H9 (cell line): ENCODE results near the gene VPS13A. TPM values are rescaled to one million over a fixed set of nuclear protein-coding genes. Genes with fewer than 3 reads are reported as not detected.

Experiments
- DNase-seq: peaks from one replicate; pipeline ENCODE4 v3.0.0-alpha.2; 2017
- H2AFZ ChIP-seq: one replicate; pipeline ENCODE4 v1.6.1; 2013; ENCODE audit warnings: mild to moderate bottlenecking, low read length, control low read depth, moderate library complexity
- H2AK5ac ChIP-seq: 2 replicates; pipeline ENCODE4 v1.6.1; 2013; ENCODE audit warnings: low read length, control low read depth, mixed read lengths; ENCODE audit not compliant: insufficient read length
- H2BK120ac ChIP-seq: one replicate; pipeline ENCODE4 v1.6.1; 2013; ENCODE audit warnings: low read depth, mild to moderate bottlenecking, low read length, control low read depth, inconsistent platforms; ENCODE audit not compliant: poor library complexity, severe bottlenecking
- H2BK12ac ChIP-seq: 2 replicates; pipeline ENCODE4 v1.6.1; 2013; ENCODE audit warnings: low read length, control low read depth, mixed read lengths, low read depth; ENCODE audit not compliant: insufficient read length
- H2BK15ac ChIP-seq: 2 replicates; pipeline ENCODE4 v1.6.1; 2013; ENCODE audit warnings: low read depth, low read length, control low read depth
- H2BK20ac ChIP-seq: one replicate; pipeline ENCODE4 v1.6.1; 2013; ENCODE audit warnings: low read depth, mild to moderate bottlenecking, low read length, control low read depth, inconsistent platforms; ENCODE audit not compliant: poor library complexity, severe bottlenecking
- H2BK5ac ChIP-seq: 2 replicates; pipeline ENCODE4 v1.6.1; 2013; ENCODE audit warnings: low read length, control low read depth, mixed read lengths; ENCODE audit not compliant: insufficient read length
- H3K14ac ChIP-seq: 2 replicates; pipeline ENCODE4 v1.6.1; 2013; ENCODE audit warnings: low read length, control low read depth; ENCODE audit not compliant: insufficient read depth
- H3K18ac ChIP-seq: 2 replicates; pipeline ENCODE4 v1.6.1; 2013; ENCODE audit warnings: low read depth, mild to moderate bottlenecking, mixed read lengths, low read length, control low read depth; ENCODE audit not compliant: insufficient read length
- H3K23ac ChIP-seq: 2 replicates; pipeline ENCODE4 v1.6.1; 2013; ENCODE audit warnings: low read length, control low read depth, mixed read lengths, low read depth; ENCODE audit not compliant: insufficient read length
- H3K23me2 ChIP-seq: 2 replicates; pipeline ENCODE4 v1.6.1; 2013; ENCODE audit warnings: low read depth, mild to moderate bottlenecking, mixed read lengths, low read length, control low read depth; ENCODE audit not compliant: insufficient read length, poor library complexity, severe bottlenecking
- H3K27ac ChIP-seq: 2 replicates; pipeline ENCODE4 v1.5.1; 2013; ENCODE audit warnings: low read length, control low read depth, mixed read lengths, low read depth; ENCODE audit not compliant: insufficient read length
- H3K27me3 ChIP-seq: 2 replicates; pipeline ENCODE4 v1.6.1; 2013; ENCODE audit warnings: low read length, control low read depth, inconsistent platforms; ENCODE audit not compliant: insufficient read depth
- H3K4ac ChIP-seq: 2 replicates; pipeline ENCODE4 v1.6.1; 2013; ENCODE audit warnings: low read depth, mild to moderate bottlenecking, control low read depth, inconsistent platforms, low read length, moderate library complexity
- H3K4me1 ChIP-seq: 2 replicates; pipeline ENCODE4 v1.6.1; 2013; ENCODE audit warnings: low read length, control low read depth, inconsistent platforms; ENCODE audit not compliant: insufficient read depth
- H3K4me2 ChIP-seq: 2 replicates; pipeline ENCODE4 v1.6.1; 2013; ENCODE audit warnings: low read length, control low read depth, mixed read lengths; ENCODE audit not compliant: insufficient read length, insufficient read depth
- H3K56ac ChIP-seq: 2 replicates; pipeline ENCODE4 v1.6.1; 2013; ENCODE audit warnings: low read depth, mild to moderate bottlenecking, mixed read lengths, low read length, control low read depth; ENCODE audit not compliant: insufficient read length
- H3K79me1 ChIP-seq: 2 replicates; pipeline ENCODE4 v1.6.1; 2013; ENCODE audit warnings: low read depth, mild to moderate bottlenecking, moderate library complexity, low read length, control low read depth, inconsistent platforms; ENCODE audit not compliant: insufficient read depth, poor library complexity, severe bottlenecking
- H3K79me2 ChIP-seq: 2 replicates; pipeline ENCODE4 v1.6.1; 2013; ENCODE audit warnings: low read length, control low read depth, inconsistent platforms; ENCODE audit not compliant: insufficient read depth
- H3K9ac ChIP-seq: 2 replicates; pipeline ENCODE4 v1.6.1; 2013; ENCODE audit warnings: low read length, control low read depth, mixed read lengths; ENCODE audit not compliant: insufficient read length; ENCODE audit errors: extremely low read depth
- H3K9me3 ChIP-seq: one replicate; pipeline ENCODE4 v1.6.1; 2013; ENCODE audit warnings: low read depth, low read length, inconsistent platforms; ENCODE audit not compliant: control insufficient read depth
- H3T11ph ChIP-seq: one replicate; pipeline ENCODE4 v1.6.1; 2013; ENCODE audit warnings: mild to moderate bottlenecking, low read length, control low read depth, inconsistent platforms
- H4K20me1 ChIP-seq: one replicate; pipeline ENCODE4 v1.6.1; 2013; ENCODE audit not compliant: control insufficient read depth, insufficient read length, insufficient read depth
- H4K5ac ChIP-seq: 2 replicates; pipeline ENCODE4 v1.6.1; 2013; ENCODE audit warnings: low read depth, mild to moderate bottlenecking, mixed read lengths, low read length, control low read depth; ENCODE audit not compliant: insufficient read length
- H4K8ac ChIP-seq: replicated peaks from 2 replicates; pipeline ENCODE4 v1.6.1; 2013; ENCODE audit warnings: low read length, control low read depth, mixed read lengths, low read depth; ENCODE audit not compliant: insufficient read length
- H4K91ac ChIP-seq: 2 replicates; pipeline ENCODE4 v1.6.1; 2013; ENCODE audit warnings: low read depth, mild to moderate bottlenecking, moderate library complexity, mixed read lengths, low read length, control low read depth; ENCODE audit not compliant: insufficient read length
- H3K27ac Mint-ChIP-seq, 3 experiments: 2 replicates in 2 of 3; 3 replicates in 1 of 3; pipeline ENCODE4 v1.8.0; 2020 to 2021; ENCODE audit warnings: mixed read lengths in 3 of 3, mild to moderate bottlenecking in 1 of 3, moderate library complexity in 1 of 3
- H3K27me3 Mint-ChIP-seq: 2 replicates; pipeline ENCODE4 v1.8.0; 2021; ENCODE audit warnings: low read depth, mild to moderate bottlenecking, moderate library complexity, mixed read lengths
- H3K36me3 Mint-ChIP-seq, 3 experiments: 2 replicates in 2 of 3; 3 replicates in 1 of 3; pipeline ENCODE4 v1.8.0; 2020 to 2021; ENCODE audit warnings: low read depth in 3 of 3, mixed read lengths in 3 of 3; ENCODE audit not compliant: insufficient read depth in 1 of 3
- H3K4me1 Mint-ChIP-seq, 2 experiments: 2 replicates each; pipeline ENCODE4 v1.8.0; 2020; ENCODE audit warnings: mixed read lengths in 2 of 2
- H3K4me3 Mint-ChIP-seq, 2 experiments: 2 replicates in 1 of 2; 3 replicates in 1 of 2; pipeline ENCODE4 v1.8.0; 2020 to 2021; ENCODE audit warnings: mild to moderate bottlenecking in 2 of 2, mixed read lengths in 2 of 2, moderate library complexity in 1 of 2
- H3K9me3 Mint-ChIP-seq, 2 experiments: 2 replicates in 1 of 2; 3 replicates in 1 of 2; pipeline ENCODE4 v1.8.0; 2020; ENCODE audit warnings: mild to moderate bottlenecking in 2 of 2, mixed read lengths in 2 of 2, moderate library complexity in 1 of 2
- CTCF ChIP-seq: fragments of 200-600 bp; sonication (generic); conservative IDR thresholded peaks from 3 replicates; pipeline ENCODE4 v1.8.0; 2021; ENCODE audit warnings: antibody characterized with exemption, mild to moderate bottlenecking
- whole genome bisulfite sequencing: extraction: QIAGEN DNeasy Blood & Tissue Kit; methylation state at CpG from one replicate; pipeline ENCODE4 v1.1.7; 2013; ENCODE audit warnings: missing lambda C conversion rate, low lambda C conversion rate, mixed read lengths; ENCODE audit not compliant: insufficient read length; ENCODE audit errors: extremely low coverage; 5-methylcytosine and 5-hydroxymethylcytosine counted together
- total RNA-seq: library from RNA; stranded (reverse); gene quantifications from 2 replicates; pipeline ENCODE4 v1.2.1, GENCODE V29; 2021

Gene VPS13A
- total RNA-seq, 1 experiment from 2014 or later: 34.0 TPM

GRCh38 chr9:77386187-77386586 lies 208.9 kb downstream of the VPS13A start:
- no peak overlapping the region for H2BK5ac ChIP-seq
- TF ChIP-seq CTCF: no peak
- H3K56ac ChIP-seq: no peak overlapping the region
- Mint-ChIP-seq H3K36me3 (peaks cover 0 to 9% (median 2%) of the 10 kb centered on the region in 3 experiments; a peak in 3 of 7 replicates), H3K9me3 (no peaks in the 10 kb centered on the region), H3K4me1 (no peaks in the 10 kb centered on the region), H3K27me3 (no peaks in the 10 kb centered on the region), H3K4me3 (no peak overlapping the region), H3K27ac (no peak overlapping the region)
- no peaks in the 10 kb centered on the region for H3K23me2 ChIP-seq
- no peak overlapping the region for H2BK120ac ChIP-seq
- H3K4me1 ChIP-seq: no peaks in the 10 kb centered on the region
- no peak for DNase-seq
- no peak overlapping the region for H4K8ac ChIP-seq
- WGBS: no CpG with 5 or more reads among the region's 1 CpG
- H2BK15ac ChIP-seq: no peak overlapping the region
- H4K5ac ChIP-seq: no peak overlapping the region
- H3K27ac ChIP-seq: no peak overlapping the region
- H3K79me1 ChIP-seq: no peaks in the 10 kb centered on the region
- H3K23ac ChIP-seq: no peak overlapping the region
- no peaks in the 10 kb centered on the region for H3K79me2 ChIP-seq
- H3K14ac ChIP-seq: no peak overlapping the region
- H4K91ac ChIP-seq: no peak overlapping the region
- no peaks in the 10 kb centered on the region for H4K20me1 ChIP-seq
- no peak overlapping the region for H2AK5ac ChIP-seq
- no peak overlapping the region for H2BK12ac ChIP-seq
- no peak overlapping the region for H3K18ac ChIP-seq
- no peak overlapping the region for H3T11ph ChIP-seq
- H3K9me3 ChIP-seq: no peaks in the 10 kb centered on the region
- H3K9ac ChIP-seq: no peak overlapping the region
- no peak overlapping the region for H3K4me2 ChIP-seq
- no peaks in the 10 kb centered on the region for H3K27me3 ChIP-seq
- no peak overlapping the region for H2BK20ac ChIP-seq
- no peak overlapping the region for H3K4ac ChIP-seq
- H2AFZ ChIP-seq: no peak overlapping the region
